ENCODE data around the gene ZC3H15.
"Not testable (repeated sequence)": the region's sequence is repeated elsewhere in the genome, so short reads cannot be mapped to it uniquely, and the experiment has no call there.

Gene ZC3H15

DNA sequence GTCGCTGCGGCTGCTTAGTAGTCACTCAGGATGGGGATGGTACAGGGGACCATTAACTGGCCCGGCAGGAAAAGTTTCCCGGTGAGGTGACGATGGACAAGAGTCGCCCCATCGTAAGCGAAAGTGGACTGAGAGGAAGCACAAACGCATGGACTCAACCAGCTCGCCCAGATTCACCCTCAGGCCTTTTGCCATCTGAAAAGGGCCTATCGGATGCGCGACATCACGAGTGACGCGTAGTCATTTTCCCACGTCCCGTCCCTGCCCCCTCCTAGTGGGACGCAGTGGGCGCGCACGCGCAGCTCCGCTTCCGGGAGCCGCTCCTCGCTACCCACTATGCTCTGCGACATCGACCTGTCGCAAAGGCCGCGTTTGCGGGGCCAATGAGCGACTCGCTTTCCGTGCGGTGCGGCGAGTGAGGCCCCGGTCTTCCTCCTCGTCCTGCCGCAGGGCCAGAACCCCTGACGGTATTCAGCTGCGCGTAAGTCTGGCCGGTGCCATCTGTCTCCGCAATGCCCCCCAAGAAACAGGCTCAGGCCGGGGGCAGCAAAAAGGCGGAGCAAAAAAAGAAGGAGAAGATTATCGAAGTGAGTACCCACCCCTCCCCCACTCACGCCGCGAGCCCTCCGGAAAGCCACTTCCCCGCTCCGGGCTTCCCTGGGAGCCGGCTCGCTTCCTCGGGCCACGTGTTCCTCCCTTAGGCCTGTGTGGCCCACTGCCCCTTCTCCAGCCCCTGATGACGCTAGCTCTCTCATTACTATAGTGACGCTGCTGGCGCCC lies at the start of gene ZC3H15:
Gene ZC3H15, plus strand, starts transcription at position 390 of the 780 bp plus-strand sequence. Its CDS starts 123 bp downstream, at position 513.
- TF ChIP-seq, protein P1, sequence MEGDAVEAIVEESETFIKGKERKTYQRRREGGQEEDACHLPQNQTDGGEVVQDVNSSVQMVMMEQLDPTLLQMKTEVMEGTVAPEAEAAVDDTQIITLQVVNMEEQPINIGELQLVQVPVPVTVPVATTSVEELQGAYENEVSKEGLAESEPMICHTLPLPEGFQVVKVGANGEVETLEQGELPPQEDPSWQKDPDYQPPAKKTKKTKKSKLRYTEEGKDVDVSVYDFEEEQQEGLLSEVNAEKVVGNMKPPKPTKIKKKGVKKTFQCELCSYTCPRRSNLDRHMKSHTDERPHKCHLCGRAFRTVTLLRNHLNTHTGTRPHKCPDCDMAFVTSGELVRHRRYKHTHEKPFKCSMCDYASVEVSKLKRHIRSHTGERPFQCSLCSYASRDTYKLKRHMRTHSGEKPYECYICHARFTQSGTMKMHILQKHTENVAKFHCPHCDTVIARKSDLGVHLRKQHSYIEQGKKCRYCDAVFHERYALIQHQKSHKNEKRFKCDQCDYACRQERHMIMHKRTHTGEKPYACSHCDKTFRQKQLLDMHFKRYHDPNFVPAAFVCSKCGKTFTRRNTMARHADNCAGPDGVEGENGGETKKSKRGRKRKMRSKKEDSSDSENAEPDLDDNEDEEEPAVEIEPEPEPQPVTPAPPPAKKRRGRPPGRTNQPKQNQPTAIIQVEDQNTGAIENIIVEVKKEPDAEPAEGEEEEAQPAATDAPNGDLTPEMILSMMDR (IDR thresholded peaks at IDR 0.05; ENCODE audit: low read depth, low read length) = no peak
- peak within 1 kb of the TSS; percentile 75 to 83 for H3K4me3 ChIP-seq (replicated peaks in 1 of 2; ENCODE audit: low read depth in 2 of 2, low read length in 2 of 2)
- DNase-seq (ENCODE audit: low read depth in 2 of 2) = peak; percentile 98 to 99

DNA sequence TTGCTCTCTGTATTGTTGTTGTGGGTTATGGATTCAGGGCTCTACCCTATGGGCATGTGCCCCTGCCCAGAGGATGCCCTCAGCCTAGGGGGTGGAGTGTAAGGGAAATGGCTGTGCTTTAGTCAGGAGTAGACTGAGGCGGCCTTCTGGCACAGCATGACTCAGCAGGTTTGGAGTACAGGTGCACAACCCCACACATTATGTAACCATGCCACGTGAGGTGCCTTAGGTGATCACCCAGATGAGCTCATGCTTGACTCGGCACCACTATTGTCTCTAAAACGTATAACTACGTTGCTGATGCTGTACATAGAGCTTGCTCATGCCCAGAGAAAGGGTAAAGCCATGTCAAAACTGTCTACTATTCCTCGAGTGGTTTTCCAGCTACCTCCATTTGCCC lies 48.3 kb upstream of the ZC3H15 start:
- no peak for DNase-seq (ENCODE audit: low read depth in 2 of 2)
- no peak overlapping the region for H3K4me3 ChIP-seq (replicated peaks in 1 of 2; ENCODE audit: low read depth in 2 of 2, low read length in 2 of 2)
- TF ChIP-seq, protein P1 (IDR thresholded peaks at IDR 0.05; ENCODE audit: low read depth, low read length) = no peak

DNA sequence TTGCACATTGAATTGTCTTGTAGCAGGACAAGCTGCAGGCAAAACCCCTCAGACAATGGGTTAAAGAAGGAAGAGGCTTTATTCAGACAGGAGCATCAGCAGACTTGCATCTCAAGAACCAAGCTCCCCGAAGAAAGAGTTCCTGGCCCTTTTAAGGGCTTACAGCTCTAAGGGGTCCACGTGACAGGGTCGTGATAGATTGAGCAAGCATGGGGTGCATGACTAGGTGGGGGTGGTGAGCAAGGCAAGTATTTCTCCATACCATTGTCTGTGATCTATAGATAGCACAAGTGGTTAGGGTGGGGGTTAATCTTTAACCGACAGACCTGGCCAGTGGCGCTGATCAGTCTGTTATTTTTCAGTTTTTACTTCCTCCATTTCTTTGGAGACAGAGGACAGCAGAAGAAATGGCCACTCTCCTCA lies 46.4 kb upstream of the ZC3H15 start:
- not testable (repeated sequence) for H3K4me3 ChIP-seq (replicated peaks in 1 of 2; ENCODE audit: low read depth in 2 of 2, low read length in 2 of 2); DNase-seq (ENCODE audit: low read depth in 2 of 2)

DNA sequence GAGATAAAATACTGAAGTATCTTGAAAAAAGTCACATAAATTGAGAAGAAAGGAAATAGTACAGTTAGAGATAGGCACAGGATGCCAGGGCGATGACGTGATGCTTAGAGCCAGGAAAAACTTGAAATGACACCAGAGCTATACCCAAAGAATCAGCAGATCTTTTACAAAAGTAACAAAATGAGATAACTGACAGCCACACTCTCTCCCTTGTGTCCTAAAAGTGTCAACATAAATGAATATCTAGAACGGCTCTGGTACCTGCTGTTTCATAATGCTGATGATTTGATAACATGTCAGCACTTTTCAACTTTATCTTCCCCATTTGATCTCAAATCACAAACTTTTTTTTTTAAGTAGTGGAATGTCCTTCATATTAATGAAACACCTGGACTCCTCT lies 45.6 kb upstream of the ZC3H15 start:
- peak in 1 of 2 donors; percentile 7 for DNase-seq (ENCODE audit: low read depth in 2 of 2)
- TF ChIP-seq, protein P1 (IDR thresholded peaks at IDR 0.05; ENCODE audit: low read depth, low read length) = no peak
- H3K4me3 ChIP-seq (replicated peaks in 1 of 2; ENCODE audit: low read depth in 2 of 2, low read length in 2 of 2) = no peak overlapping the region

DNA sequence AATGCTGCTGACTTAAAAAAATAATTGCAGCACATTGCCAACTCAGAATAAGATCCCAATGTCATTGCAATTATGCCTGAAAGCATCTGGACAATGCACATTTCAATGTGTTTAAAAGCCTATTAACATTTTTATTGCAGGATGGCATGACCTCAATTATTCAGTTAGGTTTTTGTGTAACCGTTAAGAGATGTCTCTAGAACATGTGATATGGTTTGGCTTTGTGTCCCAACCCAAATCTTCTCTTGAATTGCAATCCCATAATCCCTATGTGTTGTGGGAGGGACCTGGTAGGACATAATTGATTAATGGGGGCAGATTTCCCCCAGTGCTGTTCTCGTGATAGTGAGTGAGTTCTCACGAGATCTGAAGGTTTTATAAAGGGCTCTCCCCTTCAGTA lies 43.2 kb upstream of the ZC3H15 start:
- no peak for DNase-seq (ENCODE audit: low read depth in 2 of 2)
- H3K4me3 ChIP-seq (replicated peaks in 1 of 2; ENCODE audit: low read depth in 2 of 2, low read length in 2 of 2) = no peak overlapping the region
- TF ChIP-seq, protein P1 (IDR thresholded peaks at IDR 0.05; ENCODE audit: low read depth, low read length) = no peak

DNA sequence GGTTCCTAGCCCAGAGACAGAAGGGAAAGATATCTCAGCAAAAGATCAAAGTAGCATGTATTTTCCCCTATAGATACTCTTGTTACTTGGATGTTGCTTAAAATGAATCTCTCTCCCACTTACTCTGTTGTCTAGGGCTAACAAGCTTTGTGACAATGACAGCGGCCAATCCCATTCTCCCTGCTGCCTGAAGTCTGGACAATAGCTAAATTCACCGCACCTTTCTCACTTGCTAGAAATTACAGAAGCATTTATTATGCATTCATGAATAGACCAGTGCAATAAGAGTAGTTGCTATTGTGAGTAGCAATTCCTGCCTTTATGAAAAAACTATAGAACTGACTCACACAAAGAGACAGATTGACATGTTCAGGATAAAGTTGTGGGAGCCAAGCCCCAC lies 42.2 kb upstream of the ZC3H15 start:
- TF ChIP-seq, protein P1 (IDR thresholded peaks at IDR 0.05; ENCODE audit: low read depth, low read length) = no peak

DNA sequence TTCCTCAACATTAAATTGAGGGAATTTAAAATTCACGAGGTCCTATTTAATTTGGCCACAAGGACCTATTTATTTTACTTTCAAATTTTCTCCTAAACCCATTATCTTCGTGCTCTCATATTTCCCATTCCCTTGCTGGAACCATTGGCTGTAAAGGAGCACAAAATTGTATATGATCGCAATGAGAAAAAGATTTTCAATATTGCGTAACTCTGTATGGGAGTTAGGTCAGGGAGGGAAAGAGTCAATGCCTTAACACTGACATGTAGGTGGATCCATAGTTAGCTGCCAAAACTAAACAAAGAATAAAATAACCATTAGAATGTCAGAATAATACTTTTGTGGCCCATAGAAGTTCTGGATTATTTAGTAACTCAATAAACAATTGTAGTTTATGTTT lies 40.6 kb upstream of the ZC3H15 start:
- no peak for DNase-seq (ENCODE audit: low read depth in 2 of 2)
- no peak overlapping the region for H3K4me3 ChIP-seq (replicated peaks in 1 of 2; ENCODE audit: low read depth in 2 of 2, low read length in 2 of 2)
- TF ChIP-seq, protein P1 (IDR thresholded peaks at IDR 0.05; ENCODE audit: low read depth, low read length) = no peak

More for the DNA sequence above, 42.2 kb upstream of the ZC3H15 start:
- no peak overlapping the region for H3K4me3 ChIP-seq (replicated peaks in 1 of 2; ENCODE audit: low read depth in 2 of 2, low read length in 2 of 2)
- DNase-seq (ENCODE audit: low read depth in 2 of 2) = no peak

Data from cardiac fibroblast (primary cell).